ENCODE data around the gene ROBO2.

Gene ROBO2

GRCh38 chr3:77072232-77072631 is 32.3 kb downstream of the ROBO2 start:
- no peak for DNase-seq (ENCODE audit: low read depth)
- no peak for TF ChIP-seq CTCF (IDR thresholded peaks at IDR 0.05; ENCODE audit: control insufficient read depth, insufficient read depth, low read depth, low read length, missing control alignments)
- no peak overlapping the region for H3K4me3 ChIP-seq (ENCODE audit: control insufficient read depth, low read depth, low read length)

- no peak for TF ChIP-seq CTCF (IDR thresholded peaks at IDR 0.05; ENCODE audit: control insufficient read depth, insufficient read depth, low read depth, low read length, missing control alignments)
- no peak overlapping the region for H3K4me3 ChIP-seq (ENCODE audit: control insufficient read depth, low read depth, low read length)
- no peak for DNase-seq (ENCODE audit: low read depth)
Measured at GRCh38 chr3:77078279-77078678, 38.4 kb downstream of the ROBO2 start.

- no peak overlapping the region for H3K4me3 ChIP-seq (ENCODE audit: control insufficient read depth, low read depth, low read length)
- no peak for DNase-seq (ENCODE audit: low read depth)
- no peak for TF ChIP-seq CTCF (IDR thresholded peaks at IDR 0.05; ENCODE audit: control insufficient read depth, insufficient read depth, low read depth, low read length, missing control alignments)
Measured at GRCh38 chr3:77079988-77080610, 40.2 kb downstream of the ROBO2 start.

- peak; percentile 4 for DNase-seq (ENCODE audit: low read depth)
- no peak for TF ChIP-seq CTCF (IDR thresholded peaks at IDR 0.05; ENCODE audit: control insufficient read depth, insufficient read depth, low read depth, low read length, missing control alignments)
- H3K4me3 ChIP-seq (ENCODE audit: control insufficient read depth, low read depth, low read length): no peak overlapping the region
Measured at GRCh38 chr3:77081240-77081661, 41.4 kb downstream of the ROBO2 start.

GRCh38 chr3:77084511-77084910 is 44.6 kb downstream of the ROBO2 start:
- no peak overlapping the region for H3K4me3 ChIP-seq (ENCODE audit: control insufficient read depth, low read depth, low read length)
- no peak for DNase-seq (ENCODE audit: low read depth)
- no peak for TF ChIP-seq CTCF (IDR thresholded peaks at IDR 0.05; ENCODE audit: control insufficient read depth, insufficient read depth, low read depth, low read length, missing control alignments)

GRCh38 chr3:77086408-77086807 is 46.5 kb downstream of the ROBO2 start:
- TF ChIP-seq CTCF (IDR thresholded peaks at IDR 0.05; ENCODE audit: control insufficient read depth, insufficient read depth, low read depth, low read length, missing control alignments): no peak
- no peak overlapping the region for H3K4me3 ChIP-seq (ENCODE audit: control insufficient read depth, low read depth, low read length)
- no peak for DNase-seq (ENCODE audit: low read depth)
